K562 (cell line): ENCODE data around the gene WBP1L. TPM values are rescaled to one million over a fixed set of nuclear protein-coding genes. Genes with fewer than 3 reads are reported as not detected.

Experiments
- CC2D1A ChIP-seq: fragments of 450-650 bp; IDR thresholded peaks from 2 replicates; pipeline ENCODE4 v1.6.1; 2017; ENCODE audit warnings: mild to moderate bottlenecking
- FOXA3 ChIP-seq, 2 experiments: fragments of 450-650 bp in 1 of 2; sonication (generic) in 1 of 2; formaldehyde crosslinking; IDR thresholded peaks in 1 of 2; conservative IDR thresholded peaks in 1 of 2; 2 replicates each; pipeline versions ENCODE4 v1.4.0 to v1.8.0; 2020 to 2022; ENCODE audit warnings: mild to moderate bottlenecking in 2 of 2, missing genetic modification reagents in 1 of 2
- HDAC8 ChIP-seq: fragments of 450-650 bp; IDR thresholded peaks from 2 replicates; pipeline ENCODE4 v1.6.1; 2016; ENCODE audit warnings: mild to moderate bottlenecking, missing genetic modification characterization, moderate library complexity, missing compliant biosample characterization
- NR4A1 ChIP-seq, 2 experiments: fragments of 250-450 bp in 1 of 2; fragments of 450-650 bp in 1 of 2; sonication (Bioruptor Pico) in 1 of 2; IDR thresholded peaks; 2 replicates each; pipeline versions ENCODE4 v1.4.0 to v1.6.1; 2016 to 2020; ENCODE audit warnings: mild to moderate bottlenecking in 2 of 2, missing compliant biosample characterization in 1 of 2, missing genetic modification characterization in 1 of 2, moderate library complexity in 1 of 2
- POLR2B ChIP-seq: fragments of 450-650 bp; IDR thresholded peaks from 2 replicates; pipeline ENCODE4 v1.6.1; 2018; ENCODE audit warnings: low read depth; ENCODE audit not compliant: partially characterized antibody
- RB1 ChIP-seq: fragments of 450-650 bp; IDR thresholded peaks from 2 replicates; pipeline ENCODE4 v1.6.1; 2017; ENCODE audit warnings: low read depth, mild to moderate bottlenecking
- RBM17 ChIP-seq: fragments of 200-400 bp; formaldehyde crosslinking; IDR thresholded peaks from 2 replicates; pipeline ENCODE4 v1.6.1; 2017; ENCODE audit warnings: low read depth, mild to moderate bottlenecking, low read length, borderline replicate concordance
- SMAD2 ChIP-seq: fragments of 150-350 bp; IDR thresholded peaks from 2 replicates; pipeline ENCODE4 v1.6.1; 2014; ENCODE audit warnings: low read depth, mild to moderate bottlenecking, low read length
- SMC3 ChIP-seq: conservative IDR thresholded peaks from 2 replicates; pipeline ENCODE4 v1.6.1; 2011; ENCODE audit warnings: low read depth, low read length, improper control_type of control experiment; ENCODE audit not compliant: insufficient read depth
- TRIM24 ChIP-seq, 2 experiments: fragments of 450-650 bp; IDR thresholded peaks; 2 replicates each; pipeline ENCODE4 v1.6.1; 2016
- polyA plus RNA-seq, 8 experiments: library from polyadenylated mRNA; depleted of rRNA in 4 of 8; stranded (reverse) in 5 of 8; unstranded in 3 of 8; fragments of >200 nt; fragmentation: Nextera tagmentation in 2 of 8; fragmentation: Illumina TruSeq in 1 of 8; extraction: Ambion mirVana in 2 of 8; extraction: Trizol in 1 of 8; gene quantifications; 2 replicates each; pipeline versions ENCODE4 v1.2.1 to v1.2.3, GENCODE V29; 2011 to 2014; ENCODE audit warnings: inconsistent platforms in 1 of 8, missing spikeins in 1 of 8
- total RNA-seq, 7 experiments: library from RNA; depleted of rRNA in 6 of 7; stranded (reverse); fragments of >200 nt in 6 of 7; fragmentation: Illumina TruSeq in 2 of 7; extraction: Trizol in 2 of 7; gene quantifications; 2 replicates each; pipeline versions ENCODE4 v1.2.1 to v1.2.3, GENCODE V29; 2011 to 2021; ENCODE audit warnings: low replicate concordance in 1 of 7
- TF ChIP-seq, protein P1 (sequence below): fragments of 250-450 bp; sonication (Bioruptor Pico); IDR thresholded peaks from 2 replicates; pipeline ENCODE4 v1.4.0; 2020
- TF ChIP-seq, protein P2 (sequence below), 2 experiments: fragments of 450-650 bp in 1 of 2; sonication (generic) in 1 of 2; formaldehyde crosslinking in 1 of 2; IDR thresholded peaks in 1 of 2; conservative IDR thresholded peaks in 1 of 2; 2 replicates each; pipeline versions ENCODE4 v1.6.1 to v1.8.1; 2016 to 2023; ENCODE audit warnings: mild to moderate bottlenecking in 2 of 2, moderate library complexity in 2 of 2, inconsistent platforms in 1 of 2, missing genetic modification reagents in 1 of 2
- TF ChIP-seq, protein P3 (sequence below): fragments of 450-650 bp; IDR thresholded peaks from 2 replicates; pipeline ENCODE4 v1.6.1; 2016

Gene WBP1L
- total and polyA plus RNA-seq, 9 of the 15 experiments (the other 6 are each of a cell fraction or from before 2014, with no cell fraction given) = 3.2 to 14.4 (median 11.3) TPM

DNA sequence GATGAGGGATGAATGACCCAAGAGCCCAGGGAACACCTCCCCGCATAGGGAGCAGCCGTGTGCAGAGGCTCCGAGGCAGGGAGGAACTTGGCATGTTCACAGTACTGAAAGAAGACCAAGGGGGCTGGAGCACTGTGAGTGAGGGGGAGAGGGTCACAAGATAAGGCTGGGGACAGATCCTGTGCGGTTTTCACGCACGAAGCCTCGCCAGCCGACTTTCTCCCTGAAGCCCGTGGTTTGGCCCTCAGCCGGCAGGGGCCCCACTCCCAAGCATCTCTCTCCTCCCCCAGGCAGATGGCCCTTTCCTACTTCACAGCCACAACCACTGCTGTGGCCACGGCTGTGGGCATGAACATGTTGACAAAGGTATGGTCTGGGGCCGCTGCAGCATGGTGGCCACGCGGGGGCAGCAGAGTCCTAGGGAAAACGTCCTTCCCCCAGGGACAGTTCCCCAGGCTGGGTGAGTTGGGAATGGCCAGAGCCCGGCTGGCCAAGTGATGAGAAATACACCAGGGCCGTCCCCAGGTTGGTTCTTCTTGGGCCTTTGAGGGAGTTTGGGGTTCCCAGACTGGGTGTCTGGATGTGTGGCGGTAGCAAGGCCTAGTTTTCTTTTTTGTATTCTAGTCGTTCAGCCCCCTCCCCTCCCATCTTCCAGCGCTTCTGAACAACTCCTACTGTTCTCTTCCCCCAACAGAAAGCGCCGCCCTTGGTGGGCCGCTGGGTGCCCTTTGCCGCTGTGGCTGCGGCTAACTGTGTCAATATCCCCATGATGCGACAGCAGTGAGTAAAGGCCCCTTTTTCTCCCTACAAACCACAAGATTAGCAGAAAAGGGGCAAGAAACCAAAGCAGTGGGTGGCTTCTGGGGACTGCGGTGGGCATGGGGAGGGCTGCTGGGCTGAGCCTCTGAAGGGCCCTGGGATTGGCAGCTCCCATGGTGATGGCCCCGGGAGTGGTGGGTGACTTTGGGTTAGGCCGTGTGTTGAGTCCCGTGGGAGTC lies 14.4 kb upstream of the WBP1L start (continued):
- TF ChIP-seq, protein P1, sequence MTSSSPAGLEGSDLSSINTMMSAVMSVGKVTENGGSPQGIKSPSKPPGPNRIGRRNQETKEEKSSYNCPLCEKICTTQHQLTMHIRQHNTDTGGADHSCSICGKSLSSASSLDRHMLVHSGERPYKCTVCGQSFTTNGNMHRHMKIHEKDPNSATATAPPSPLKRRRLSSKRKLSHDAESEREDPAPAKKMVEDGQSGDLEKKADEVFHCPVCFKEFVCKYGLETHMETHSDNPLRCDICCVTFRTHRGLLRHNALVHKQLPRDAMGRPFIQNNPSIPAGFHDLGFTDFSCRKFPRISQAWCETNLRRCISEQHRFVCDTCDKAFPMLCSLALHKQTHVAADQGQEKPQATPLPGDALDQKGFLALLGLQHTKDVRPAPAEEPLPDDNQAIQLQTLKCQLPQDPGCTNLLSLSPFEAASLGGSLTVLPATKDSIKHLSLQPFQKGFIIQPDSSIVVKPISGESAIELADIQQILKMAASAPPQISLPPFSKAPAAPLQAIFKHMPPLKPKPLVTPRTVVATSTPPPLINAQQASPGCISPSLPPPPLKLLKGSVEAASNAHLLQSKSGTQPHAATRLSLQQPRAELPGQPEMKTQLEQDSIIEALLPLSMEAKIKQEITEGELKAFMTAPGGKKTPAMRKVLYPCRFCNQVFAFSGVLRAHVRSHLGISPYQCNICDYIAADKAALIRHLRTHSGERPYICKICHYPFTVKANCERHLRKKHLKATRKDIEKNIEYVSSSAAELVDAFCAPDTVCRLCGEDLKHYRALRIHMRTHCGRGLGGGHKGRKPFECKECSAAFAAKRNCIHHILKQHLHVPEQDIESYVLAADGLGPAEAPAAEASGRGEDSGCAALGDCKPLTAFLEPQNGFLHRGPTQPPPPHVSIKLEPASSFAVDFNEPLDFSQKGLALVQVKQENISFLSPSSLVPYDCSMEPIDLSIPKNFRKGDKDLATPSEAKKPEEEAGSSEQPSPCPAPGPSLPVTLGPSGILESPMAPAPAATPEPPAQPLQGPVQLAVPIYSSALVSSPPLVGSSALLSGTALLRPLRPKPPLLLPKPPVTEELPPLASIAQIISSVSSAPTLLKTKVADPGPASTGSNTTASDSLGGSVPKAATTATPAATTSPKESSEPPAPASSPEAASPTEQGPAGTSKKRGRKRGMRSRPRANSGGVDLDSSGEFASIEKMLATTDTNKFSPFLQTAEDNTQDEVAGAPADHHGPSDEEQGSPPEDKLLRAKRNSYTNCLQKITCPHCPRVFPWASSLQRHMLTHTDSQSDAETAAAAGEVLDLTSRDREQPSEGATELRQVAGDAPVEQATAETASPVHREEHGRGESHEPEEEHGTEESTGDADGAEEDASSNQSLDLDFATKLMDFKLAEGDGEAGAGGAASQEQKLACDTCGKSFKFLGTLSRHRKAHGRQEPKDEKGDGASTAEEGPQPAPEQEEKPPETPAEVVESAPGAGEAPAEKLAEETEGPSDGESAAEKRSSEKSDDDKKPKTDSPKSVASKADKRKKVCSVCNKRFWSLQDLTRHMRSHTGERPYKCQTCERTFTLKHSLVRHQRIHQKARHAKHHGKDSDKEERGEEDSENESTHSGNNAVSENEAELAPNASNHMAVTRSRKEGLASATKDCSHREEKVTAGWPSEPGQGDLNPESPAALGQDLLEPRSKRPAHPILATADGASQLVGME = no peak
- TF ChIP-seq HDAC8 = no peak
- TF ChIP-seq TRIM24 (IDR thresholded peaks at IDR 0.05) = no peak
- TF ChIP-seq NR4A1 (CRISPR knock-in tag; IDR thresholded peaks at IDR 0.05) = no peak
- no peak for TF ChIP-seq NR4A1 (tag; IDR thresholded peaks at IDR 0.05)
- TF ChIP-seq SMAD2 = no peak
- peak; percentile 55; the same call in 1 of the 2 replicates for TF ChIP-seq CC2D1A
- TF ChIP-seq RBM17 = no peak
- TF ChIP-seq, protein P2, sequence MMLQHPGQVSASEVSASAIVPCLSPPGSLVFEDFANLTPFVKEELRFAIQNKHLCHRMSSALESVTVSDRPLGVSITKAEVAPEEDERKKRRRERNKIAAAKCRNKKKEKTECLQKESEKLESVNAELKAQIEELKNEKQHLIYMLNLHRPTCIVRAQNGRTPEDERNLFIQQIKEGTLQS (IDR thresholded peaks at IDR 0.05) = no peak
- TF ChIP-seq, protein P2 (CRISPR knock-in tag; conservative IDR thresholded peaks at IDR 0.05) = no peak
- no peak for TF ChIP-seq POLR2B
- TF ChIP-seq RB1 = peak; percentile 44; the same call in 1 of the 2 replicates
- TF ChIP-seq, protein P3, sequence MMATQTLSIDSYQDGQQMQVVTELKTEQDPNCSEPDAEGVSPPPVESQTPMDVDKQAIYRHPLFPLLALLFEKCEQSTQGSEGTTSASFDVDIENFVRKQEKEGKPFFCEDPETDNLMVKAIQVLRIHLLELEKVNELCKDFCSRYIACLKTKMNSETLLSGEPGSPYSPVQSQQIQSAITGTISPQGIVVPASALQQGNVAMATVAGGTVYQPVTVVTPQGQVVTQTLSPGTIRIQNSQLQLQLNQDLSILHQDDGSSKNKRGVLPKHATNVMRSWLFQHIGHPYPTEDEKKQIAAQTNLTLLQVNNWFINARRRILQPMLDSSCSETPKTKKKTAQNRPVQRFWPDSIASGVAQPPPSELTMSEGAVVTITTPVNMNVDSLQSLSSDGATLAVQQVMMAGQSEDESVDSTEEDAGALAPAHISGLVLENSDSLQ = no peak
- peak in 1 of 2 experiments; percentile 91; a peak in 2 of 4 replicates for TF ChIP-seq FOXA3 (CRISPR knock-in tag; conservative IDR thresholded peaks at IDR 0.05 in 1 of 2, IDR thresholded peaks at IDR 0.05 in 1 of 2)
- peak; percentile 80 for TF ChIP-seq SMC3
